Liver (tissue), 9 donors: ENCODE measurements around the gene SP3. TPM values are rescaled to one million over a fixed set of nuclear protein-coding genes. Genes with fewer than 3 reads are reported as not detected.

Experiments
- DNase-seq: peaks from one replicate; pipeline ENCODE4 v3.0.0-alpha.2; 2017; ENCODE audit warnings: low spot score
- H3K27ac ChIP-seq, 2 donors: one replicate each; pipeline ENCODE4 v1.7.0; 2013; ENCODE audit warnings: inconsistent platforms in 2 of 2, low read length in 2 of 2, control low read depth in 1 of 2, low read depth in 1 of 2, mild to moderate bottlenecking in 1 of 2
- H3K27me3 ChIP-seq, 4 donors: one replicate each; pipeline versions ENCODE4 v1.6.1 to v1.7.0; 2013; ENCODE audit warnings: low read length in 3 of 4, inconsistent platforms in 1 of 4, mild to moderate bottlenecking in 1 of 4, moderate library complexity in 1 of 4; ENCODE audit not compliant: control insufficient read depth in 4 of 4, insufficient read depth in 4 of 4
- H3K36me3 ChIP-seq, 4 donors: one replicate each; pipeline versions ENCODE4 v1.6.1 to v1.7.0; 2013; ENCODE audit warnings: low read length in 3 of 4, mild to moderate bottlenecking in 3 of 4, low read depth in 1 of 4, moderate library complexity in 1 of 4; ENCODE audit not compliant: control insufficient read depth in 4 of 4, insufficient read depth in 3 of 4
- H3K4me1 ChIP-seq, 4 donors: one replicate each; pipeline versions ENCODE4 v1.6.1 to v1.7.0; 2013; ENCODE audit warnings: low read length in 3 of 4, mild to moderate bottlenecking in 3 of 4, moderate library complexity in 1 of 4; ENCODE audit not compliant: control insufficient read depth in 4 of 4, insufficient read depth in 4 of 4
- H3K4me3 ChIP-seq, 3 donors: one replicate each; pipeline versions ENCODE4 v1.6.1 to v1.7.0; 2013; ENCODE audit warnings: low read length in 3 of 3, control low read depth in 1 of 3, low read depth in 1 of 3, mild to moderate bottlenecking in 1 of 3
- H3K9ac ChIP-seq, 2 donors: one replicate each; pipeline ENCODE4 v1.7.0; 2013; ENCODE audit warnings: low read length in 2 of 2, mild to moderate bottlenecking in 2 of 2, moderate library complexity in 2 of 2, control low read depth in 1 of 2, low read depth in 1 of 2
- H3K9me3 ChIP-seq, 4 donors: one replicate each; pipeline versions ENCODE4 v1.6.1 to v1.7.0; 2013; ENCODE audit warnings: low read length in 3 of 4; ENCODE audit not compliant: control insufficient read depth in 4 of 4
- ATF3 ChIP-seq: IDR thresholded peaks from 2 replicates; pipeline ENCODE4 v1.6.1; 2016; ENCODE audit warnings: antibody characterized with exemption
- EGR1 ChIP-seq, 2 donors: IDR thresholded peaks; 2 replicates each; pipeline ENCODE4 v1.6.1; 2016 to 2018; ENCODE audit warnings: antibody characterized with exemption in 2 of 2, low read depth in 2 of 2
- FOXA2 ChIP-seq: IDR thresholded peaks from 2 replicates; pipeline ENCODE4 v1.6.1; 2016; ENCODE audit warnings: antibody characterized with exemption
- GABPA ChIP-seq, 2 donors: IDR thresholded peaks in 1 of 2; conservative IDR thresholded peaks in 1 of 2; 2 replicates each; pipeline ENCODE4 v1.6.1; 2016; ENCODE audit warnings: antibody characterized with exemption in 2 of 2, mild to moderate bottlenecking in 1 of 2, moderate library complexity in 1 of 2
- HNF4A ChIP-seq, 2 donors: conservative IDR thresholded peaks; 2 replicates each; pipeline ENCODE4 v1.6.1; 2016; ENCODE audit warnings: antibody characterized with exemption in 2 of 2, mild to moderate bottlenecking in 2 of 2
- HNF4G ChIP-seq: IDR thresholded peaks from 2 replicates; pipeline ENCODE4 v1.6.1; 2016; ENCODE audit warnings: antibody characterized with exemption
- MAX ChIP-seq: IDR thresholded peaks from 2 replicates; pipeline ENCODE4 v1.6.1; 2016; ENCODE audit warnings: antibody characterized with exemption
- NR2F2 ChIP-seq: IDR thresholded peaks from 2 replicates; pipeline ENCODE4 v1.6.1; 2016; ENCODE audit warnings: antibody characterized with exemption
- RAD21 ChIP-seq, 2 donors: IDR thresholded peaks; 2 replicates each; pipeline ENCODE4 v1.6.1; 2016; ENCODE audit warnings: antibody characterized with exemption in 2 of 2, mild to moderate bottlenecking in 2 of 2
- REST ChIP-seq: IDR thresholded peaks from 2 replicates; pipeline ENCODE4 v1.6.1; 2016; ENCODE audit warnings: antibody characterized with exemption, mild to moderate bottlenecking
- SP1 ChIP-seq: IDR thresholded peaks from 2 replicates; pipeline ENCODE4 v1.6.1; 2018; ENCODE audit warnings: antibody characterized with exemption, mild to moderate bottlenecking
- YY1 ChIP-seq: IDR thresholded peaks from 2 replicates; pipeline ENCODE4 v1.6.1; 2016; ENCODE audit warnings: antibody characterized with exemption, mild to moderate bottlenecking
- ZBTB33 ChIP-seq: IDR thresholded peaks from 2 replicates; pipeline ENCODE4 v1.6.1; 2016; ENCODE audit warnings: antibody characterized with exemption
- WGBS: extraction: QIAGEN DNeasy Blood & Tissue Kit; methylation state at CpG from one replicate; pipeline ENCODE4 v1.1.7; 2013; 5-methylcytosine and 5-hydroxymethylcytosine counted together
- polyA plus RNA-seq, 2 donors: library from polyadenylated mRNA; stranded (reverse) in 1 of 2; unstranded in 1 of 2; fragments of 200-250 nt in 1 of 2; fragments of >200 nt in 1 of 2; fragmentation: Nextera tagmentation in 1 of 2; extraction: Ambion mirVana in 1 of 2; gene quantifications; one replicate each; pipeline versions ENCODE4 v1.2.1 to v1.2.3, GENCODE V29; 2013 to 2015
- total RNA-seq, 2 donors: library from RNA; depleted of rRNA; stranded (reverse); fragments of >200 nt; gene quantifications; one replicate each; pipeline ENCODE4 v1.2.3, GENCODE V29; 2014
- donor health status: healthy.
- donor health status: healthy.
- donor health status: healthy.
- donor health status: healthy.
- donor health status: healthy.

SP3 gene
- total and polyA plus RNA-seq, 4 donors, result 10.0 to 83.7 (median 33.2) TPM

GRCh38 chr2:173972165-173972564, 7.0 kb upstream of the SP3 start:
- no peak overlapping the region for H3K4me3 ChIP-seq
- no peaks in the 10 kb centered on the region for H3K9me3 ChIP-seq
- H3K27ac ChIP-seq, result no peak overlapping the region
- H3K36me3 ChIP-seq, result no peaks in the 10 kb centered on the region
- peaks cover 0 to under 1% (median 0%) of the 10 kb centered on the region in 4 donors for H3K4me1 ChIP-seq
- WGBS, result 84% methylated on average over 2 of the region's 2 CpGs
- TF ChIP-seq RAD21 (IDR thresholded peaks at IDR 0.05) (no peak), HNF4G (no peak), ATF3 (no peak), HNF4A (conservative IDR thresholded peaks at IDR 0.05) (no peak)
- H3K9ac ChIP-seq, result no peak overlapping the region
- DNase-seq, result no peak
- H3K27me3 ChIP-seq, result no peaks in the 10 kb centered on the region

GRCh38 chr2:173970516-173970924, 5.3 kb upstream of the SP3 start:
- Histone ChIP-seq H3K27me3 (no peaks in the 10 kb centered on the region), H3K27ac (no peak overlapping the region), H3K36me3 (no peaks in the 10 kb centered on the region), H3K9me3 (no peaks in the 10 kb centered on the region), H3K9ac (no peak overlapping the region), H3K4me3 (no peak overlapping the region), H3K4me1 (peaks cover 0 to 14% (median 9%) of the 10 kb centered on the region in 4 donors)
- no peak for DNase-seq
- TF ChIP-seq HNF4A (conservative IDR thresholded peaks at IDR 0.05), result no peak
- TF ChIP-seq SP1, result no peak
- no peak for TF ChIP-seq ZBTB33
- no peak for TF ChIP-seq ATF3
- no peak for TF ChIP-seq FOXA2
- no peak for TF ChIP-seq GABPA (IDR thresholded peaks at IDR 0.05 in 1 of 2, conservative IDR thresholded peaks at IDR 0.05 in 1 of 2)
- no peak for TF ChIP-seq MAX
- TF ChIP-seq NR2F2, result no peak
- no peak for TF ChIP-seq REST
- no peak for TF ChIP-seq HNF4G
- TF ChIP-seq YY1, result no peak
- no peak for TF ChIP-seq EGR1 (IDR thresholded peaks at IDR 0.05; ENCODE audit: low read depth in 2 of 2)
